BE2C (cell line): ENCODE results near the gene PARD3.
"Not testable (repeated sequence)": the region's sequence is repeated elsewhere in the genome, so short reads cannot be mapped to it uniquely, and the experiment has no call there.

Experiments
- DNase-seq: peaks from one replicate; pipeline ENCODE4 v3.0.0-alpha.2; 2020
- H3K27me3 ChIP-seq: fragments of 250-450 bp; sonication (Bioruptor Pico); 2 replicates; pipeline ENCODE4 v1.5.1; 2020; ENCODE audit warnings: mild to moderate bottlenecking
- H3K36me3 ChIP-seq: fragments of 250-450 bp; sonication (Bioruptor Pico); 2 replicates; pipeline ENCODE4 v1.5.1; 2020; ENCODE audit warnings: mild to moderate bottlenecking
- H3K4me1 ChIP-seq: fragments of 250-450 bp; sonication (Bioruptor Pico); 2 replicates; pipeline ENCODE4 v1.5.1; 2020
- H3K4me3 ChIP-seq: 2 replicates; pipeline ENCODE4 v1.5.1; 2011; ENCODE audit warnings: low read depth, low read length
- H3K9me3 ChIP-seq: fragments of 250-450 bp; sonication (Bioruptor Pico); 2 replicates; pipeline ENCODE4 v1.5.1; 2020
- CTCF ChIP-seq: IDR thresholded peaks from 2 replicates; pipeline ENCODE4 v1.5.1; 2012; ENCODE audit warnings: mild to moderate bottlenecking, low read depth, low read length

The PARD3 gene

GRCh38 chr10:34751272-34751671, 63.8 kb downstream of the PARD3 start:
- H3K4me1 ChIP-seq, result no peaks in the 10 kb centered on the region; the same call in 1 of the 2 replicates
- H3K27me3 ChIP-seq, result no peaks in the 10 kb centered on the region
- H3K4me3 ChIP-seq, result no peak overlapping the region
- H3K9me3 ChIP-seq, result no peaks in the 10 kb centered on the region
- H3K36me3 ChIP-seq, result no peaks in the 10 kb centered on the region
- DNase-seq, result no peak
- no peak for TF ChIP-seq CTCF

DNA sequence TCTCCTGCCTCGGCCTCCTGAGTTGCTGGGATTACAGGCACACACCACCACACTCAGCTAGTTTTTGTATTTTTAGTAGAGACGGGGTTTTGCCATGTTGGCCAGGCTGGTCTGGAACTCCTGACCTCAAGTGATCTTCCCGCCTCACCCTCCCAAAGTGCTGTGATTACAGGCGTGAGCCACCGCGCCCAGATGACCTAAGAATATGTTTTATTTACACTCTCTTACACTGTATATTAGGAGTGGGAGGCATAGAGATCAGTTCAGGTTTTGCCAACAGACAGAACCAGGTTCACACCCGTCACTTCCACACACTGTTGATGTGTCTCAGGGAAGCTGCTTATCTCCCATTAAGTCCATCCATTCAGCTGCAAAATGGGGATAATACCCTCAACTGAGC, 64.3 kb downstream of the PARD3 start:
- not testable (repeated sequence) for DNase-seq, H3K4me3 ChIP-seq, H3K36me3 ChIP-seq, H3K4me1 ChIP-seq, H3K27me3 ChIP-seq, H3K9me3 ChIP-seq

DNA sequence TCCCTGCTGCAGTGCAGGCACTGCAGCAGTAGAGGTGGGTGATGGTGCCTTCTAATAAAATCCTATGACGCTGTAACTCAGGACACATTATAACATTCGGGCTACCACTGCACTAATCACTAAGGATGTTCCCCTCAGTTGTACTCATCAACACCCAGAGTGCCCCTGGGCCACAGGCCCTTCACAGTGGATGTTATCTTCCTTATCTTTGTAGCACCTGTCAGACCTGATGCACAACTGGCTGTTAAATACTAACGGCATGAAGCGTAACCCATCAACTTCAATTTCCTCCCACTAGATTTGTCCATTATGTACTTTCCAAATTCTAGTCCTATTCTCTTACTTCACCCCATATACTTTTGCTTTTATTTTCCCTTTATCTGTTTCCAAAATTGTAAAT, 66.3 kb downstream of the PARD3 start:
- H3K27me3 ChIP-seq, result no peaks in the 10 kb centered on the region
- TF ChIP-seq CTCF, result no peak
- no peaks in the 10 kb centered on the region for H3K36me3 ChIP-seq
- no peak for DNase-seq
- no peaks in the 10 kb centered on the region for H3K9me3 ChIP-seq
- peaks cover 4% of the 10 kb centered on the region for H3K4me1 ChIP-seq
- no peak overlapping the region for H3K4me3 ChIP-seq

GRCh38 chr10:34748357-34748756, 66.7 kb downstream of the PARD3 start:
- Histone ChIP-seq H3K4me3 (no peak overlapping the region), H3K4me1 (peaks cover 8% of the 10 kb centered on the region), H3K27me3 (no peaks in the 10 kb centered on the region), H3K36me3 (no peaks in the 10 kb centered on the region), H3K9me3 (no peaks in the 10 kb centered on the region)
- no peak for DNase-seq
- TF ChIP-seq CTCF, result no peak

DNA sequence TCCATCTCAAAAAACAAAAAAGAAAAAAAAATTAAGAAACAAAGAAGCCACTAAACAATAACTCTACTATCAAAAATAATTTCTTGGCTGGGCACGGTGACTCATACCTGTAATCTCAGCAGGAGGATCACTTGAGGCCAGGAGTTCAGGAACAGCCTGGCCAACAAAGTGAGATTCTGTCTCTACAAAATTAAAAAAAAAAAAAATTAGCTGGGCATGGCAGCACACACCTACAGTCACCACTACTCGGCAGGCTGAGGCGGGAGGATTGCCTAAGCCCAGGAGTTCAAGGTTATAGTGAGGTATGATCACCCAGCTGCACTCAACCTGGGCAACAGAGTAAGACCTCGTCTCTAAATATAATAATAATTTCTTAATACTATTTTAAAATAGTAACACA, 69.0 kb downstream of the PARD3 start:
- Histone ChIP-seq H3K9me3 (no peaks in the 10 kb centered on the region), H3K36me3 (no peaks in the 10 kb centered on the region), H3K27me3 (no peaks in the 10 kb centered on the region), H3K4me1 (peaks cover 11% of the 10 kb centered on the region), H3K4me3 (no peak overlapping the region)
- TF ChIP-seq CTCF, result no peak
- no peak for DNase-seq

GRCh38 chr10:34745244-34745643, 69.9 kb downstream of the PARD3 start:
- Histone ChIP-seq H3K4me3 (no peak overlapping the region), H3K36me3 (no peaks in the 10 kb centered on the region), H3K9me3 (no peaks in the 10 kb centered on the region), H3K4me1 (peaks cover 13% of the 10 kb centered on the region), H3K27me3 (no peaks in the 10 kb centered on the region)
- TF ChIP-seq CTCF, result no peak
- DNase-seq, result no peak

- no peak for TF ChIP-seq CTCF
- peaks cover 19% of the 10 kb centered on the region for H3K4me1 ChIP-seq
- no peak for DNase-seq
- no peaks in the 10 kb centered on the region for H3K9me3 ChIP-seq
- H3K27me3 ChIP-seq, result no peaks in the 10 kb centered on the region
- no peak overlapping the region for H3K4me3 ChIP-seq
- no peaks in the 10 kb centered on the region for H3K36me3 ChIP-seq
Measured at GRCh38 chr10:34744590-34744989, 70.5 kb downstream of the PARD3 start.
